ENCODE data around the gene AVPR2.

AVPR2 gene

GRCh38 chrX:153913211-153913610 lies 8.7 kb downstream of the AVPR2 start:
- Histone ChIP-seq H3K27me3 (ENCODE audit: low read depth, low read length) (no peaks in the 10 kb centered on the region), H3K9me3 (ENCODE audit: insufficient read depth, low read length) (no peaks in the 10 kb centered on the region), H3K4me2 (ENCODE audit: low read length) (no peak overlapping the region), H4K20me1 (ENCODE audit: insufficient read depth, low read length) (no peaks in the 10 kb centered on the region), H2AFZ (ENCODE audit: low read depth, low read length) (no peak overlapping the region), H3K9ac (ENCODE audit: low read length) (no peak overlapping the region), H3K4me1 (ENCODE audit: low read length) (no peaks in the 10 kb centered on the region), H3K79me2 (ENCODE audit: low read length) (no peaks in the 10 kb centered on the region; the same call in 1 of the 2 replicates), H3K27ac (ENCODE audit: low read length) (no peak overlapping the region), H3K4me3 (ENCODE audit: low read length) (no peak overlapping the region), H3K36me3 (replicated peaks; ENCODE audit: low read depth, low read length) (peaks cover 24% of the 10 kb centered on the region)
- no peak for TF ChIP-seq CTCF (IDR thresholded peaks at IDR 0.05; ENCODE audit: low read depth, low read length)
- no peak for TF ChIP-seq EZH2phosphoT487 (IDR thresholded peaks at IDR 0.05; ENCODE audit: low read depth)

- no peak overlapping the region for H2AFZ ChIP-seq (ENCODE audit: low read depth, low read length)
- no peaks in the 10 kb centered on the region for H3K9me3 ChIP-seq (ENCODE audit: insufficient read depth, low read length)
- H4K20me1 ChIP-seq (ENCODE audit: insufficient read depth, low read length) = no peaks in the 10 kb centered on the region
- no peaks in the 10 kb centered on the region for H3K27me3 ChIP-seq (ENCODE audit: low read depth, low read length)
- H3K27ac ChIP-seq (ENCODE audit: low read length) = no peak overlapping the region
- no peaks in the 10 kb centered on the region; the same call in 1 of the 2 replicates for H3K79me2 ChIP-seq (ENCODE audit: low read length)
- no peak overlapping the region for H3K4me2 ChIP-seq (ENCODE audit: low read length)
- no peak overlapping the region for H3K4me3 ChIP-seq (ENCODE audit: low read length)
- TF ChIP-seq EZH2phosphoT487 (IDR thresholded peaks at IDR 0.05; ENCODE audit: low read depth) (no peak), CTCF (IDR thresholded peaks at IDR 0.05; ENCODE audit: low read depth, low read length) (no peak)
- no peak overlapping the region for H3K9ac ChIP-seq (ENCODE audit: low read length)
- H3K36me3 ChIP-seq (replicated peaks; ENCODE audit: low read depth, low read length) = peaks cover 24% of the 10 kb centered on the region
- H3K4me1 ChIP-seq (ENCODE audit: low read length) = no peaks in the 10 kb centered on the region
Observed at GRCh38 chrX:153913701-153914100, 9.2 kb downstream of the AVPR2 start.

- Histone ChIP-seq H3K36me3 (replicated peaks; ENCODE audit: low read depth, low read length) (peaks cover 40% of the 10 kb centered on the region), H3K9ac (ENCODE audit: low read length) (no peak overlapping the region)
- TF ChIP-seq EZH2phosphoT487 (IDR thresholded peaks at IDR 0.05; ENCODE audit: low read depth) = no peak
- TF ChIP-seq CTCF (IDR thresholded peaks at IDR 0.05; ENCODE audit: low read depth, low read length) = no peak
Observed at GRCh38 chrX:153917869-153918268, 13.4 kb downstream of the AVPR2 start.

GRCh38 chrX:153919281-153919680 lies 14.8 kb downstream of the AVPR2 start:
- Histone ChIP-seq H3K79me2 (ENCODE audit: low read length) (peaks cover 43% of the 10 kb centered on the region), H2AFZ (ENCODE audit: low read depth, low read length) (no peak overlapping the region), H3K27me3 (ENCODE audit: low read depth, low read length) (no peaks in the 10 kb centered on the region), H3K9ac (ENCODE audit: low read length) (no peak overlapping the region), H3K9me3 (ENCODE audit: insufficient read depth, low read length) (no peaks in the 10 kb centered on the region), H3K4me2 (ENCODE audit: low read length) (no peak overlapping the region), H3K36me3 (replicated peaks; ENCODE audit: low read depth, low read length) (peaks cover 45% of the 10 kb centered on the region), H3K4me1 (ENCODE audit: low read length) (peaks cover 12% of the 10 kb centered on the region), H3K27ac (ENCODE audit: low read length) (no peak overlapping the region), H3K4me3 (ENCODE audit: low read length) (no peak overlapping the region), H4K20me1 (ENCODE audit: insufficient read depth, low read length) (peaks cover 29% of the 10 kb centered on the region)
- no peak for TF ChIP-seq CTCF (IDR thresholded peaks at IDR 0.05; ENCODE audit: low read depth, low read length)
- TF ChIP-seq EZH2phosphoT487 (IDR thresholded peaks at IDR 0.05; ENCODE audit: low read depth) = no peak

More at GRCh38 chrX:153917869-153918268, 13.4 kb downstream of the AVPR2 start:
- Histone ChIP-seq H3K27me3 (ENCODE audit: low read depth, low read length) (no peaks in the 10 kb centered on the region), H3K4me1 (ENCODE audit: low read length) (no peaks in the 10 kb centered on the region), H3K4me2 (ENCODE audit: low read length) (no peak overlapping the region), H3K9me3 (ENCODE audit: insufficient read depth, low read length) (no peaks in the 10 kb centered on the region), H3K79me2 (ENCODE audit: low read length) (peaks cover 29% of the 10 kb centered on the region), H4K20me1 (ENCODE audit: insufficient read depth, low read length) (peaks cover 19% of the 10 kb centered on the region), H2AFZ (ENCODE audit: low read depth, low read length) (no peak overlapping the region), H3K27ac (ENCODE audit: low read length) (no peak overlapping the region), H3K4me3 (ENCODE audit: low read length) (no peak overlapping the region)
